GM12891 (cell line): ENCODE data around the gene SLC25A26.

Experiments used
- DNase-seq: peaks from one replicate; pipeline ENCODE4 v3.0.0; 2011; ENCODE audit warnings: low spot score; ENCODE audit not compliant: insufficient read length
- FAIRE-seq: peaks from 2 replicates; lab custom pipeline; 2011; peaks lifted over from hg19 to GRCh38; lab: Jason Lieb, UNC
- PAX5 ChIP-seq: IDR thresholded peaks from 2 replicates; pipeline ENCODE4 v1.6.1; 2011; ENCODE audit warnings: low read length, moderate library complexity, mild to moderate bottlenecking; ENCODE audit not compliant: insufficient read depth, severe bottlenecking
- POLR2A ChIP-seq: IDR thresholded peaks from 2 replicates; pipeline ENCODE4 v1.6.1; 2011; ENCODE audit warnings: low read depth, low read length, control low read depth
- POLR2AphosphoS5 ChIP-seq: IDR thresholded peaks from 2 replicates; pipeline ENCODE4 v1.6.1; 2011; ENCODE audit warnings: low read depth, low read length, control low read depth
- POU2F2 ChIP-seq: IDR thresholded peaks from 2 replicates; pipeline ENCODE4 v1.6.1; 2011; ENCODE audit warnings: low read depth, mild to moderate bottlenecking, control low read depth, low read length, moderate library complexity
- SPI1 ChIP-seq: IDR thresholded peaks from 2 replicates; pipeline ENCODE4 v1.6.1; 2011; ENCODE audit warnings: low read depth, low read length, control low read depth
- TAF1 ChIP-seq: IDR thresholded peaks from 2 replicates; pipeline ENCODE4 v1.6.1; 2011; ENCODE audit warnings: low read depth, low read length, control low read depth

SLC25A26 gene

DNA sequence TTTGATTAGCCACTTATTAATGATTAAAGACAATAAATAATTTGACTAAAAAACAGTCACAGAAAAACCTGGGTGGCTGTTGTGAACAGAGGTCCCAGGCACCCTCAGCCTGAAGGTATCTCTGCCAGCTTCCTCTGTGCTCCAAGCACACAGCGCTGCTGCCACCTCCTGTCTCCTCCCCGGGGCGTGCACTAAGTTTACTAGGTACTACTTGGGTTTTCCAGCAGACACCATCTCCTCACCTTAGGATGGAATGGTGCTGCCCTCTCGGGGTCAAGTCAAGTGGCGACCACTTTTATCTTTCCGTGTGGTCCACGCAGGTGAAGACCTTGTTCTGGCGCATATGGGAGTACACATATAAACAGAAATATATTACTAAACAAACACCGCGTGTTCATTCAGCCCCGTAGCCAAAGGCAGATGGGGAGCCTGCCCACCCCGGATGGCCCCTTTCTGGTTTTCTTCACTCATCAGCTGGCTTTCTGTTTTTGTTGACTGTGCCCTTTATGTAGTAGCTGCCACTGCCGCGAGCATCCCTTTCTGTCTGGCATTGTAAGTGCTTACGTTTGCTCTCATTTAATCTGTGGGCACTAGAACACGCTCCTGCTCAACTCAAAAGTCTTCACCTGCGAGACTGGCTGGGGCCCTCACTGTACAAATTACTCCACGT, 152.0 kb downstream of the SLC25A26 start:
- FAIRE-seq (no peak), DNase-seq (no peak)
- TF ChIP-seq PAX5 (no peak), POLR2AphosphoS5 (no peak), TAF1 (no peak), POLR2A (no peak), POU2F2 (no peak), SPI1 (no peak)

DNA sequence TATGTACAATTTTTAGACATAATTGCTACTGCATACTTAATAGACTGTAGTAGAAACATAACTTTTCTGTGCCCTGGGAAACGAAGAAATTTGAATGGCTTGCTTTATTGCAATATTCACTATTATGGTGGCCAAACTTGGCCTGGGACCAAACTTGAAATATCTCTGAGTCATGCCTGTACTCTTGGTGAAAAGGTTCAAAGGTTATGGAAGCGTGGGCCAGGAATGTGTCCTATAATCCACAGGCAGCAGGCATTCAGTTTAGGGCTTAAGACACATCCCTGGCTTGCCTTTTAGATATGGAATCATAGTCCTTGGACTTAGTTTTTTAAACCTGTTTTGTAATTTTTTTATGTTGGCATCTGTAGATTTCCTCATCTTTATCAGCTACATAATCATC, 155.8 kb downstream of the SLC25A26 start:
- DNase-seq (no peak), FAIRE-seq (no peak)
- no peak for TF ChIP-seq POLR2AphosphoS5
- TF ChIP-seq SPI1 = no peak
- TF ChIP-seq POU2F2 = no peak
- no peak for TF ChIP-seq PAX5
- TF ChIP-seq TAF1 = no peak
- TF ChIP-seq POLR2A = no peak

DNA sequence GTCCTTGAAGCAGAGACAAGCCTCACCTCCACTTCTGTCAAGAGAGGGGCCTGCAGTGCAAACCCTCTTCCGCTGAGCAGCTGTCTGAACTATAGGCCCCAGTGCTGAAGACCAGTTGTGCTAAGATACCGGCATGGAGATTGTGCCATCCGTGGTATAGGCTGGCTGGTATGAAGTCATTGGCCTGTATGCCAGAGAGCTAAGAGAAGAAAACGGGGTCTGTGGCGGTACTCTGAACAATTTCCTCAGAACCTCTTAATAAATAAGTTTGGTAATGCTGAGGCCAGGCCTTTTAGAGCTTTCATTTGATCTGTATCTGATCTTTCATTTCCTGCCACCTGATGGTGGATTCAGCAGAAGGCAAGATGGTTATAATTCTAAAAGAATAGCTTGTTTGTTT, 157.0 kb downstream of the SLC25A26 start:
- FAIRE-seq = no peak

DNA sequence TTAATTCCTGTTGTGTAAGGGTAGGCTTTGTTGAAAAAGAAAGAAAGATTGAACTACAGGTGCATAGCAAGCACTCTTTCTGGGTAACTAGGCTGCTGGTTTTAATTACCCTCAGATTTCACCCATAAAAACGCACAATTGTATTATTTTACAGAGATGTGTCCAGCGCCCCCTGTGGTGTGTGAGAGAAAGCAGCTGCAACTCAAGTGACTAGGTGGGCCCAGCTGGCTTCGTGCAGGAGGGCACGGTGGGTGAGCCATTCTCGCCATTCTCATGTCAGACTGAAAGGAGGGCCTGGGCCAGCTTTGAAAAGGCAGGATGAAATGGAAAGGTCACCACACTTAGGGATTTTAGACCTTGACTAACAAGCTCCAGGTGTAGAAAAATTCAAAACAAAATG, 157.5 kb downstream of the SLC25A26 start:
- no peak for FAIRE-seq
- TF ChIP-seq POU2F2 = no peak
- no peak for TF ChIP-seq POLR2AphosphoS5
- no peak for TF ChIP-seq SPI1
- TF ChIP-seq PAX5 = no peak
- TF ChIP-seq POLR2A = no peak
- TF ChIP-seq TAF1 = no peak
- DNase-seq = no peak

More for the DNA sequence above, 157.0 kb downstream of the SLC25A26 start:
- no peak for TF ChIP-seq PAX5
- no peak for TF ChIP-seq TAF1
- TF ChIP-seq POLR2A = no peak
- TF ChIP-seq POU2F2 = no peak
- no peak for DNase-seq

DNA sequence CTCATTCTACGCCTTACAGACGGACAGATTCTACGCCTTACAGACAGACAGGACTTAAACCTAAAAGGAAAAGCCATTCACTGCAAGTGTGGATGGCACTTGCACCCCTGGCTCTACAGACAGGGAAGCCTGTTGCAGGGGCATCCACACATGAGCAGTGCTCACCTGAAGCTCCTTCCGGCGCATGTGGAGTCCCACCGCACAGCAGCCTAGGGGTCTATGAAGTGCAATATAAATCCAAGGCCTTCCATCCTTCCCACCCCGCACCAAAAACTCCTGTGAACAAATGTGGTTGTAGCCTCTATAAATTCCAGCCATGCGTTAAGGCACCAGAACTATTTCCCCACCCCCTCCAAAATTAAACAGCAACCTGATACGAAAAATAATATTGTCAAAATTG, 158.8 kb downstream of the SLC25A26 start:
- no peak for DNase-seq
- TF ChIP-seq POLR2A = no peak
- no peak for TF ChIP-seq TAF1
- no peak for TF ChIP-seq SPI1
- TF ChIP-seq PAX5 = no peak
- TF ChIP-seq POLR2AphosphoS5 = no peak
- no peak for TF ChIP-seq POU2F2
- FAIRE-seq = no peak

DNA sequence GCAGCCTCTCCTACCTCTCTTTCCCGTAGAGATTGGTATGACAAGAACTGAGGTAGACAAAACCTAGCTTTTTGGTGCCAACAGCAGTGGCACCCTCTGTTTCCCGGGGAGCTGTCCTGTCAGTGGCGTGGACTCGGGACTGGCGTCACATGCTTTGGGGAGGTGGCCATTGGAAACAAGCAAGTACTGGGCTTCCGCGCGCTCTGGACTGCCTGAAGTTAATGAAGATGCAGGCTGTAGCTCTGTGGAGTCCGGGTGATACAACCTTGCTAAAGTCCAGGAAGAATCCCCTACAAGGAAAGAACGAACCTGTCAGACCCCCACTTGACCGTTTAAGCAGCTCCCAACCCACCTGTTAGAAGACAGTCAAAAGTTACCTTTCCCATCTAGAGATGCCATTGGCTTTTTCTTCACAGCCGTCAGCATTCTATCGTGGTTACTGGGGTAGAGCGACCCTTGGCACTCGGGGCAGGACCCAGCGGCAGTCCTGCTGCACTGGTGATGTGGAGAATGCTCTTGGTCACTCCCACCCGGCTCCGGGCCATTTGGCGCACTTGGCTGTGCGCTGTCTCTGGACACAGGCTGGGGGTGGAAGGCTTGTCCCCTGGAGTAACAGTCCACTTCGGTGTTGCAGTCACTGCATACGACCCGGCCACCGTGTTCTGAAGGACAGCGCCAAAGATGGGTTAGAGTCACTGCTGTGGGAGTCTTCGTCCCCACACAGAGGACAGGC, 159.6 kb downstream of the SLC25A26 start:
- DNase-seq = no peak
- TF ChIP-seq POLR2AphosphoS5 = no peak
- TF ChIP-seq TAF1 = no peak
- no peak for TF ChIP-seq POLR2A
- no peak for FAIRE-seq

DNA sequence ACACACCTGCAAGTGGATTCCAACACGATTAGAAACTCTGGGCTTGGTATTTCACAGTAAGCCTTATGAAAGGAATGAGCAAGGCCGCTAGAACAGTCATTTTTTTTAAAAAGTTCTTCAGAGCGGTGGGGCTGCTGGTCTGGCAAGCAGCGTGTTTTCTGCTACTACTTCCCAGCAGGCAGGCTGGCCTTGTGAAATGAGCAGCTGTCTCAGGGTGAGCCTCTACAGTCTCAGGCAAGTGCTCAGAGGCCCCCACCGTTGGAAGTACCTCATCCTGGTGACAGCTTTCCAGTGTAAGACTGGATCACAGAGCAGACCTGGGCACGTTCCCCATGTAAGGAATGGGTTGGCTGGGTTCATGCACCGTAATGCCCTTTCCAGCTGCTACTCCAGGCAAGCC, 160.8 kb downstream of the SLC25A26 start:
- FAIRE-seq (no peak), DNase-seq (no peak)
- TF ChIP-seq POLR2AphosphoS5 = no peak
- no peak for TF ChIP-seq POU2F2

DNA sequence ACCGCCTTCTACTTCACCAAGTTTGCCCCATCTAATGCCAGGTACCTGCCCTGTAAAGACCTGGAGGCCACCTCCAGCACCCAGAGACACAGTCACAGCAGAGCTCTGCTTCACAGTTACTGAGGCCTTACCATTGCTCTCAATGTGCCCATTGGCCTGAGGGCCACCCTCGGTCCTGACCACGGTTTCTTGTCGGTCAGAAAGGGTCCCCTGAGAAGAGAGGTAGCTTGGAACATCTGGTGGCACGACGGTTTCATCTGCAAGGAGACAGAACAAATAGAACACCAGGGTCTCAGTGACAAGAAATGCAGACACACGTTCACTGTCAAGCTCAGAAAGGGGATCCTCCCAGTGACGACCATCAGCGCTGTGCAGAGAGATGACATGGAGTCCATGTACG, 161.3 kb downstream of the SLC25A26 start:
- no peak for FAIRE-seq
- no peak for DNase-seq
- TF ChIP-seq POLR2AphosphoS5 = no peak
- no peak for TF ChIP-seq TAF1
- TF ChIP-seq POU2F2 = no peak
- no peak for TF ChIP-seq SPI1
- no peak for TF ChIP-seq POLR2A
- TF ChIP-seq PAX5 = no peak

DNA sequence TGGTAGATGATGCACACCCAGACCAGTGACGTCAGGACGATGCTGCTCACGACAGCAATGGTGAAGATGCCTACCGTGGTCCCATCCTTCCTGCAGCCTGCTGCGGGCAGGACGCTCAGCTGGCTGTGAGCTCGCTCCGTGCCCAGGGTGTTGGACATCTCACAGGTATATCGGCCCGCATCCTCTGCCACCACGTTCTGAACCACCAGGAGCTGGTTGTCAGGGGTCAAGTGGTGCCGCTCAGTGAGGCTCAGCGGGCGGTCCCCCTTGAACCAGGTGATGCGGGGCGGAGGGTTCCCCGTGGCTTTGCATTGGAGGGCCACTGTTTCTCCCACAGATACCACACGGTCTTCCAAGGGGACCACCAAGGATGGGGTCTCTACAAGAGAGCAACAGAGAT, 162.2 kb downstream of the SLC25A26 start:
- DNase-seq = no peak
- TF ChIP-seq POLR2A (no peak), SPI1 (no peak), POLR2AphosphoS5 (no peak), PAX5 (no peak), POU2F2 (no peak), TAF1 (no peak)
- no peak for FAIRE-seq

DNA sequence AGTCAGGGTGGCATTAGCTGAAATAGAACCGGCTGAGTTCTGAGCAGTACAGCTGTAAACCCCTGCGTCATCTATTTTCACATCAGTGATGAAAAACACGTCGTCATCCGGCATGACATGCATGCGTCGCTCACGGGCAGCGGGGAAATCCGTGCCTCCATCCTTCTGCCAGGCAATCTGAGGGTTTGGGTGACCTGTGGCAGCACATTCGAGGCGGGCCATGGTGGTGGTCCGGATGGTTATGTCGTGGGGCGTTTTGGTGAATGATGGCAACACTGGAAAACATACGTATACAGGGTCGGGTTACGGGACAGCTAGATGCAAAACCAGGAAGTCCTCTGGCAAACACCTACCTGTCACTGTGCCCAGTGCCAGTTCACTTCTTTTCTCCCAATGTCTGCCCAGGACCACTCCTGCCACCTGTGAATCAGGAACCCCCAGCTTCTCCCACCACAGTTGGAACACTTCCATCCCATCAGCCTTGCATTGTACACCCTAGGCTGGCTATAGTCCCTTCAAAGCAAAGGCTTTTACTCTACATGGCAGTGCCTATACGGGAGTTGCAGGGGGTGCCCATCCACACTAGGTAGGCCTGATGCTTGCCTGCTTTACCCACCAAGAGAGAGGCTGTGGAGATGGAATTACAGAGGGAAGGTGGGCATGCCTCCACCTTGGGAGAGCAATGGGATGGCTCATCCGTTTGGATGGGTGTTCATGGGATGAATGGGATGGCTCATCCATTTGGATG, 163.4 kb downstream of the SLC25A26 start:
- FAIRE-seq (no peak), DNase-seq (no peak)

More for the DNA sequence above, 163.4 kb downstream of the SLC25A26 start:
- no peak for TF ChIP-seq POU2F2
- no peak for TF ChIP-seq SPI1
